Umbilical cord (tissue), 2 donors: ENCODE data around the gene PLEKHA5. TPM values are rescaled to one million over a fixed set of nuclear protein-coding genes. Genes with fewer than 3 reads are reported as not detected.
A peak's percentile ranks its signal among the peaks of the same experiment; 100 is the strongest.
"Not testable (repeated sequence)": the region's sequence is repeated elsewhere in the genome, so short reads cannot be mapped to it uniquely, and the experiment has no call there.

ENCODE experiments used
- DNase-seq: peaks from one replicate; pipeline ENCODE4 v3.0.0-alpha.2; 2015; ENCODE audit warnings: low spot score
- total RNA-seq: library from RNA; depleted of rRNA; stranded (reverse); fragments of >200 nt; gene quantifications from one replicate; pipeline ENCODE4 v1.2.3, GENCODE V29; 2014; ENCODE audit warnings: low replicate concordance; ENCODE audit not compliant: insufficient read depth

The PLEKHA5 gene
- total RNA-seq, 1 donor from 2014 or later, result 48.2 TPM

DNA sequence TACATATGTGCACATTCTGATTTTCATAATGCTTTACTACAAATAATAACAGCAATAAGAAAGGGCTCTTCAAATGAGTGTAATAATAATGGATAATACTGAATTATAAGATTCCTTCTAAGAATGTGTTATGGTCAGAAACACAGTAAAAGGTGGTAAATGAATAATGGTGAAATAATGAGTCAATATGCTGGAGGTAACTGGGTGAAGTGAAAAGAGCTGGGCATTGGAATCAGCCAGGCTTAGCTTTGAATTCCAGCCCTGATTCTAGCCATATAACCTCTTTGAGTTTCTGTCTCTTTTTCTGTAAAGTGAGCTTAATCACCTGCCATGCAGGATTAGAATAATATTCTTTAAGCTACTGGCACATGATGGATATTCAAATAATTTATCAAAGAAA lies 39.1 kb downstream of the PLEKHA5 start:
- DNase-seq, result no peak

DNA sequence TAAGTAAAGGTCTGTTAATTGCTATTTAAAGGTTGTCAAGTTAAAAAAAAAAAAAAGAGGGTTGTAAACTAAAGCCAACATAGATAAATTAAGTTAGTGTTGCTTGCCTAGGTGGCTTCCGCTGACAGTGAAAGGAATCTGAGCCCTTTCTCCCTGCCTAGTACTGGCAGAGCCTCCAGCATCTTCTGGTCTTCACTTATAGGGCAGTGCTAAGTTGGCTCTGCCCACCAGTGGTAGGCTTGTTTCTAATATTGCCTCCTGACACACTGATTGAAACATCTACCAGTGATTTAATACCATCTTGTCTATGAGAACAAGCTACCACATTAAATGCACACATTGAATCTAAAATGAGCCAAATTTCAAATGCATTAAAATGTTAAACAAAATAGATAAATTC lies 39.7 kb downstream of the PLEKHA5 start:
- no peak for DNase-seq

DNA sequence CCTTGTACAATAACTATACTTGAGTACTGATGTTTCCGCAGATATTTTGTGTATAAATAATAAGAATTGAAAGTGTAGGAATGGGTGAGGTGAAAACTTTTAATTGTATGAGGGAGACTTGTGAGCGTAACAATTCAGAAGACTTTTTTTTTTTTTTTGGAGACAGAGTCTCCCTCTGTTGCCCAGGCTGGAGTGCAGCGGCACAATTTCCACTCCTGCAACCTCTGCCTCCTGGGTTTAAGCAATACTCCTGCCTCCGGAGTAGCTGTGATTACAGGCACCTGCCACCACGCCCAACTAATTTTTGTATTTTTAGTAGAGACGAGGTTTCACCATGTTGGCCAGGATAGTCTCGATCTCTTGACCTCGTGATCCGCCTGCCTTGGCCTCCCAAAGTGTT lies 40.8 kb downstream of the PLEKHA5 start:
- not testable (repeated sequence) for DNase-seq

DNA sequence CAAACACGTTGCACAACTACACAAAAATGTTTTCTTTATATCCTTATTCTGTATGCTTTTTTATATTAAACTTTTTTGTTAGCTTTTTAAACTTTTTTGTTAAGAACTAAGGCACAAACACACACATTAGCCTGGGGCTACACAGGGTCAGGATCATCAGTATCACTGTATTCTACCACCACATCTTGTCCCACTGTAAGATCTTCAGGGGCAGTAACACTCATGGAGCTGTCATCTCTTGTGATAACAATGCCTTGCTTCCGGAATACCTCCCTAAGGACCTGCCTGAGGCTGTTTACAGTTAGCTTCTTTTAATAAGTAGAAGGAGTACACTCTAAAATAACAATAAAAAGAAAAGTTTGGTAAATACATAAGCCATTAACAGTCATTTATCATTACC lies 42.2 kb downstream of the PLEKHA5 start:
- DNase-seq, result no peak

DNA sequence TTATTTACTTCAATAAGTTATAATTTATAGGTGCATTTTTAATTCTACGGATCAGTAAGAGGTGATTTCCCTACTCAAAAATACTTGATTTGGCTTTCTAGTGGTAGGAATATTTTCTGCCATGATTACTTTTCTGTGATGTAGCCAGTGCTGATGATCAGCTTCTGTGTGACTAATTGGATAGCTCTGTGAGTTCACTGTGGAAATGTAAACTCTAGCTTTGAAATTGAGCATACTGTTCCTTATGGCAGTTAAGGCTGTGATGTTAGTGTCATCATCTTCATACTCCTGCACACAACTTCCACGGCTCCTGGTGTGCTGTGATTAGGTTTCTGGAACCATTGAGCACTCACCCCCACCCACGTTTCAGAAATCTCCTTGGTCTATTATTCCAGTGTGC lies 48.2 kb downstream of the PLEKHA5 start:
- DNase-seq, result no peak

DNA sequence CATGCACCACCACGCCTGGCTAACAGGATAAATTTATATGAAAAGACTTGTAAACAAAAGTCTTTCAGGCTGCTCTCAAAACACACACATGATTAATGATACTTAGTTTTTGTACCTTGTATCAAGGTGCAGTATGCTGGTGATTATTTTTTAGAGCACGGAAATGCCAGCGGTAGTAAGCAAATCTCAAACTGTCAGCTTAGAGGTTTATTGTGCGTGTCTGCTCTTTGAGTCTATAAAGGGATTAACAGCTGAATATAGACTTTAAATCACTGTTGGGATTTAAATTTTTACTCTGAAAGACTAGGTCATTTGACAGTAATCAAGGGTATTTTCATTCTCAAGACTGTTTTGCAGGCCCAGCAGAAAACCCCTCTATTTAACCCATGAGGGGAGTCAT lies 50.5 kb downstream of the PLEKHA5 start:
- no peak for DNase-seq

DNA sequence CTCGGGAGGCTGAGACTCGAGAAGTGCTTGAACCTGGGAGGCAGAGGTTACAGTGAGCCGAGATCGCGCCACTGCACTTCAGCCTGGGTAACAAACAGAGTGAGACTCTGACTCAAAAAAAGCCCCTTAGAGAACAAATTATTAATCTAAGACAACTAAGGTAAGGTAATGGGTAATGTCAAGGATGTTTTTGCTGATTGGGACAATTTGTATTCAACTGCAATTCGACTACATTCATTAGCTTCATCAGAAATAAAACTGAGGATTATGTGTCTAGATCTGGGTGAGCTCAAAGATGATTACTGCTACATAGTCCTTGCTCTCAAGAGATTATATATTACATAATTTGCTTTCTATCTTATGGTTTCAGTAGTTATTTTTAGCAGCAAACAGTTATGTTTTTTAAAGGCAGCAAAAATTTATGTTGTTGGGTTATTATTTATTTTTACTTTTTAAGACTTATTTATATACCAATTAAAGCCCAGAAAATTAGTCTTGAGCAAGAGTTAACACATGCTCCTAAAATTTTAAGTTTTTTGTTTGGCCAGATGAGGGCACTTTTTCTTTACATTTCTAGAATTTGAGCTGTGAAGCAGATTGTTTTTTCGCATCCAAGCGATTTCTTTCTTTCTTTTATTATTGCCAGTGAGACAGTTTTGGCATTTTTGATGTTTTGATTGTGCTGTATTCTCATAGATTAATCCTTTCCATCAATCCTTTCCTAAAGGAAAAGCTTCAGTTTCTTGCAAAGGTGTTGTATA lies 52.3 kb downstream of the PLEKHA5 start:
- peak; percentile 19 for DNase-seq

DNA sequence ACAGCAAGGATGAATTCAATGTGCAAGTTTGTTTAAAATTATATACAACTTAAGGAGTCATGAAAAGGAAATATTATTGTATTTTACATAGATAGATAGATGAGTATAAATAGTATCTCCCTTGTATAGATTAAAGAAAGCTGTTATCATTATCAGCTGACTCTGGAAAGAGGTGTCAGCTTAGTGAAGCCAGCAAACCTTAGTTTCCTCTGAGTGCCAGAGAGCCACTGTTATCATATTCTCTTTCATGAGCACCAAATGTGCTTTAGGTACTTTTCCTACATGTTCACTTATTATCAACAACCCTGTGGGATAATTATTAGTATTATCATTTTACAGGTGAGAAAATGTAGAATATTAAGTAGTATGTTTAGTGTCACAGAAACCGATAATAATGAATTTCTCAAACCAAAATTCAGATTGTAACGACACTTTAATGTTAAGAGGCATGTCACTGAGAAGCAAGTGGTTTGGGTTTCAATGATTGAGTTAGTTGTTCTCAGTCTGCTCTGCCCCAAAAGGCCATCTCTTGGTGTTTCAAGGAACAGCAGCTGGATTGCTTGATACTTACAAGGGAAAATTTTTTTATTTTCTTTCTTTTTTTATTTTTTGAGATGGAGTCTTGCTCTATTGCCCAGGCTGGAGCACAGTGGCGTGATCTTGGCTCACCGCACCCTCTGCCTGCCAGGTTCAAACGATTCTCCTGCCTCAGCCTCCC lies 53.7 kb downstream of the PLEKHA5 start:
- no peak for DNase-seq

DNA sequence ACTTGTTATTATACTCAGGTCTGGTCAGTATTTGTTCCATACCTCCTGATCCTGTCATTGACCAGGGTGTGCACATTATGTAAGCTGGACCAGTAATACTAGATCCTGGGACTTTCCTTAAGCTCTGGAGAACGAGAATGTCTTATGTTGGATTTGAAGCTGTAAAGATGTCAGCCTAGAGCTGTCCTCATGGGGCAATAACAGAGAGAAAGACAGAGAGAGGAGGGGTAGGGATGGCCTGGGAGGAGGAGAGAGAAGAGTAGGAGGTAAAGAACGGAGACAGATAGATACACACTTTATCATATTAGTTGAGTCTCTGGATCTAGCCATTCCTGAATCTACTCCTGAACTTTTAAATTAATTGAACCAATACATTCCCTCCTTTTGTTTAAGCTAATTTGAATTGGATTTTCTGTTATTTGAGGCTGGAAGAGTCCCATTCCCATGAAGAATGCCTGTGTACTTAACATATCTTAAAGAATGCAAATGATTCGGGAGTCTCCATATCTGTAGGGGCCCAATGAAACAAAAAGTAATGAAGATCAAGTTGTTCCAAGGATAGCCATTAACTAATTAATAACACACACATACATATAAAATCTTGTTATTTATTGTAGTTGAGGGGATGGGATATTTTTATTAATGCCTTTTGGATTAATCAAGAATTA lies 55.9 kb downstream of the PLEKHA5 start:
- no peak for DNase-seq

DNA sequence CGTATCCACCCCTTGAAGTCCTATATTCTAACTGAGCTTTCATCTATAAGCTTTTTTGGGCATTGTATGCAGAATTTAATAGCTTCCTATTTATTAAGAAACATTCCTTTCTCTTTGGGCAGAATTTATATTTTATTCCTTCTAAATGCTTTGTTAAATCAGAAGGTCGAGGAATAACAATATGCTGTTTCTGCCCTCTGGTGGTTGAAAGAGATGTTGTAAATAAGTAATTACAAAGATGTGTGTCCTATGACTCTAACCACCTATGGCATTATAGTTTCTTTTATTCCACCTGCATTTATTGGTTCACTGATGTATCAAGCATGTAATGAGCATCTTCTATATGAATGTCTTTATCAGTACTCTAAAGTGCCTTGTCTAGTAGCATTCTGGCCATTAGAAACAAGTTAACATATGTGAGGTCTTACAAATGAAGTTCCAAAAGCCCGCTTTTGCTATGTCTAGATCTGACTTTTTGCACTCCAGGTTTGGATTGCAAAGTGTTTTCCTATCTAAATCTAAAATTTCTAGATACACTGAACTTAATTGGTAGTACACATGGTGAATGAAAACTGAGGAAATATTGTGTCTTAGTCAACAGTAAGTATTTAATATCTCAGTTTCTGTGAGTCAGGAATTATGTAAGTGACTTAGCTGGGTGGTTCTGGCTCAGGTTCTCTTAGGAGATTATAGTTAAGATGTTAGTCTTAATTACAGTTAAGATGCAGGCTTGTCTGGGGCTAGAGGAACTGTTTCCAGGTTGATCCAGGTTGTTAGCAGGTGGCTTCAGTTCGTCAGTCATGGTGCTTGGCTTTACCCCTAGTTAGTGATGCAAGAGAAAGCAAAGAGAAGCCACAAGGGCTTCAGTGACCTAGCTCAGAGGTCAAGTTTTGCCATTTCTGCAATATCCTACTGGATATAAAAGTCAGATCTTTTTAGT lies 57.5 kb downstream of the PLEKHA5 start:
- DNase-seq, result peak; percentile 59

DNA sequence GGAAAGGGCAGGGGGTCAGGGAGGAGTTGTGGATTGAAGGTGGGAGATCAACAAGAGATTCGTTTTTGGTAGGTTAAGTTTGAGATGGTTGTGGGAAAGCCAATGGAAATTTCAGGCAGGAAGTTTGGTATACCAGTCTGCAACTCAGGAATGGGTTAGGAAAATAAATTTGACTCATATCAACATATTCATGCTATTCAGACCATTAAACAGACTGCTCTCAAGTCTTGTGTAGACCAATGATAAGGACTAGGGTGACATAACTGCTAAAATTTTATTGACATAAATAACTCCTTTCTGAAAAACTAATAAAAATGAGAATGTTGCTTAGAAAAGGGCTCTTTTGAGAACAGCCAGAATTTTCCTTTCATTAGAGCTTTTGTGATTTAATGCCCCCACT lies 60.0 kb downstream of the PLEKHA5 start:
- no peak for DNase-seq

DNA sequence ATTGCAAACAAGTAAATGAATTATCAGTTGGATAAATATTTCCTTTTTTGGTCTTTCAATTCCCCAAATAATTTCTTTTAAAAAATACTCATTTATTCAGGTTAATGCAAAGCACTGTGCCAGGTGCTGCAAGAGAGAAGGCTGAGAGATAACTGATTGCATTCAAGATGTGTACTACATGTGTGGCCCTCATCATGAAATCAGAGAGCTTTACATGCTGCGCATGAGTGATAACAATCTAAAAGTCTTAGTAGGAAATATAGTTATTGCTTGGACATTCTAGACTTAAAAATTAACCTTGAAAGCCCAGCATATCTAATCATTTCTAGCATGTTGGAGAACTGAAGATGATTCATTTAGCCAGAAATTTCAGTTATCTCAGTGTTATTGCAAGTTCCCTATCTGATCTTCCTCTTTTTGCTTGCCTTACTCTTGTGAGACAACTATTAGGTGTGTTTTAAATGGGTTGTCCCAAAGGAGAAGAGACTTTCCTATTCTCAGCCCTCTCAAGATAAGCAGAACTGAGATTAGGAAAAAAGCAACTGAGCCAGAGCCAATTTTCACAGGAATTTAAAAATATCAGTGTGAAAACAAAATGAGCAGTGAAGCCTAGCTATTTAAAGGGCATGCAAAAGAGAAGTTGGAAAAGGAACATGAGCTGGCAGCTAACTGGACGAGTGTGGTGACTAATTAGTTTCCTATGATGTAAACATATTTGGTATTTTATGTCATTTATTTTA lies 60.9 kb downstream of the PLEKHA5 start:
- DNase-seq, result peak; percentile 38

DNA sequence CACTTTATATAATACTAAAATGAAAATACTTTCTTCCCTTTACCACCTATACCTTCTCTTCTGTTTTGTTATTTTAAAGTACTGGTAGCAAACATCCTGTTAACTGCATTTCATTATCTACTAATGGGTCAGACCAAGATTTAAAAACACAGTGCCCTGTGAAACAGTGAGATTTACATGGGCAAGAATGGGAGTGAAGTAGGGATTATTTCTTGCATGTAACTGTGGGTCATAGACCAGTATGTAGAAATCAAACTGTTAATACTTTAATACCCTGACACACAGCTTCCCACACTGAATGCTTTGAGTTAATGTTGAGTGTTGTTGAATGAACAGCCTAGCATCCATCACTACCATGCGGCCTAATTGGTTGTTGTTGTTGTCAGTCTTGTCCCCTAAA lies 61.6 kb downstream of the PLEKHA5 start:
- no peak for DNase-seq

DNA sequence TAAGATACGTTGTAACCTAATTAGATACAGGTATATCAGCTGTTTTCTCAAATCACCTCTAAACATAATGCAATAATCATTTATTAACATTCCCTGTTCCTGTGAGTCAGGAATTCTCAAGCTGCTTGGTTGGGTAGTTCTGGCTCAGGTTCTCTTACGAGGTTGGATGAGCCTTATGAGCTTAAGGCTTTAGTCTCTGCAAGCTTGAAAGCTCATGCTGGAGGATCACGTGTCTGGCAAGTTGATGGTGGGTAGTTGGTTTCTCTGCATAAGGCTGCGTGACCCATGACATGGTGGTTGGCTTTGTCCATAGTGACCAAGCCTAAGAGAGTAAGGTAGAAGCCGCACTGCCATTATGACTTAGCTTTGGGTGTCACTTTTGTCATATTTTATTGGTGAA lies 62.0 kb downstream of the PLEKHA5 start:
- no peak for DNase-seq

DNA sequence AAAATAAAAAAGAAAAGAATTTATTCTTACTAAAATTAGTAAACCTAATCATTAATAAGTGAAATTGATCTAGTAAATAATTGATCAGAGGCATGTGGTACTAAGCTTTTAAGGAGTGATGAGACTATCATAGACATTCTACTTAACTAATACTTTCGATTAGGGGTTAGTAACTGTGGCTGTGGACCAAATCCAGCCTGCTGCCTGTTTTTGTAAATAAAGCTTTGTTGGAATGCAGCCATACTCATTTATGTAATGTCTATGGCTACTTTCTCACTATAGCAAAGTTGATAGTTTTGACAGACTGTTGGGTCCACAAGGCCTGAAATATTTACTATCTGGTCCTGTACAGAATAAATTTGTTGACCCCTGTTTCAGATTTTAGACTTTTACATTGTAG lies 63.2 kb downstream of the PLEKHA5 start:
- DNase-seq, result no peak

DNA sequence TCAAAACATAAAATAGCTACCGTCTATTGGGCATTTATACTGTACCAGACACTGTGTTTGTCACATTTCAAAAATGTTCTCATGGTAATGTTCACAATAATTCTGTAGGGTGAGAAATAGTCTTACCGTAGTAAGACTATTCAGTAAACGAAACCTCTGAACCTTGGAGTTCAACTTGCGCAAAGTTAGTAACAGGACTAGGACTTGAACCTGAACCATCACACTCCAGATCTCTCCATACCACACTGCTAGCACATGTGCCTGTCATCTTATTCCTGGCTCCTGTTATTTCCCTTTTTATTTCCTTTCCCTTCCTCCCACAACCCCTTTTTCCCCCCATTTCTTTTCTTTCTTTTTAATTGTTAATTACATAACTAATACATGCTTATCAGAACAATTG lies 65.4 kb downstream of the PLEKHA5 start:
- no peak for DNase-seq

DNA sequence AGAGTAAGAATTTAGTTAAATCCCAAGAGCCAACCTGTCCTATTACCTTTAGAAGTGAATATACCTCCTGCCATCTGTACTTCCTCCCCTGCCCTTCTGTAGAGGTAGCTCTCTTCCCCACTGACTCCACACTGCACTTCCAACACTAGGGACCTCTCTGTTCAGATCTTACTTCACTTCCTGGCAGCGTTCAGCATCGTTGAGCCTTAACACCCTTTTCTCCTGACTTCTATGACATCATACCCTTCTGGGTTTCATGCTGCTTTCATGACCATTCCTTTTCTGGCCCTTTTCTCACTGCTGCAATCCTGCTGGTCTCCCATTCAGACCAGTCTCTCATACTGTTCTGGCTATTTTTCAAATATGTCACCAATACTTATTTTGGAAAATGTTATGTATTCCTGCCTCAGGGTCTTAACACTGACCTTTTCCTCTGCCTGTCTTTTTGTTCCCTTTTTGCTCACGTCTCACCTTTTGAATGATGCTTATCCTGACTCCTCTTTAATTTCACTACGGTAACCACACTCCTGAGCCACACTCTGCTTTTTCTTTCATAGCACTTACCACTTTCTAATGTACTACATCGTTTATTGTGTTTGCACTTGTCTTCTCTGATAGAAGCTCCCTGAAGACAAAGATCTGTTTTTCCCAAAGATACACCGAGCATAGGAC lies 67.6 kb downstream of the PLEKHA5 start:
- DNase-seq, result no peak

DNA sequence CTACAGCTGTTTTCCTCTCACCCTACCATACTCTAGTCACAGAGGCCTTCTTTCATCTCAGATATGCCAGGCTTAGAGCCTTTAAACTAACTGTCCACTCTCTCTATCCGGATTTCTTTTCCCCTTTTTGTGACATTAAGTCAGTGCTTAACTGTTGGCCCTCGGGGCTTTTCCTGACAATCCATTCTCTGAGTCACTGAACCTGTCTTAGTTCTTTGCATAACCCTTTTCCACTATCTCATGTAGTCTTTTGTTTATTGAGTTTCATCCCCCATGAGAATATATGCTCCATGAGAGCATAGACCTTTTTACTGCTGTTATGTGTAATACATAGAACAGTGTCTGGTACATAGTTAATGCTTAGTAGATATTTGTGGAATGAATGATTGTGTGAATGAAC lies 68.7 kb downstream of the PLEKHA5 start:
- DNase-seq, result peak; percentile 58

DNA sequence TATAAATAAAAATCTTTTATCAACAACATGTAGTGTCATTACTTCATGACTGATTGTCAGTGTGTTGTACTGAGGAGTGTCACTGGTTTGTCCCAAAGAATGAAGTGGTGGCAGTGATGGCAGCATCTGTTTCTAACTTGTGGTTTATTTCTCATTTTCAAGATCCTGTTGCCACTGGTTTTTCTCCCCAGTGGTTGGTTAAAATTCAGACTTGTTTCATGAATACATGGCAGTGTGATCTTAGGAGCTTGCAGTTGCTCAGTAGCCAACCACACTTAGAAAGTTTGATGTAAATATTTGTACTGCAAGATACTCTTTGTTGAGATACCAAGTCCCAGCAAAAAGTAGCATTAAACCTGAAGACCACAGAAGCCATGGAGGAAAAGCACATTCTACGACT lies 69.8 kb downstream of the PLEKHA5 start:
- no peak for DNase-seq

DNA sequence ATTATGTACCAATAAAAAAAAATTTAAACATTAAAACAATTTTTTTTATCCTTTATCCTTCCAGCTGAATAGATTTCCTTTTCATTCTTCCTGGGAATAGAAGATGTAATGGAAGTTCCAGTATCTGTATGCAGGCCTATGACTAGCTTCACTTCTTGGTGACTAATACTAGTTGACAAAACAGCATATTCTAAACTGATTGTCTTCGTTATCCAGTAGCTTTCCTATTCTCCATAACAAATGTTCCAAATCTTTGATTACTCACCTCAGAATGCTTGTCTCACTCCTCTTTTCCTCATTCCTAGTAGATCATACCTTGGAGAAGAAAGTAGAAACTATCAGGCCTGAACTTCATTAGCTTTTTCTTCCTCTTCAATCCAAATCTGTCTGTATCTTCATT lies 70.7 kb downstream of the PLEKHA5 start:
- DNase-seq, result no peak
